Right lobe of liver (tissue), 4 donors: ENCODE measurements around the gene ZC3H12D.

Source experiments
- POLR2A ChIP-seq: fragments of 450-650 bp; IDR thresholded peaks from one replicate; pipeline ENCODE4 v1.6.1; 2017; ENCODE audit warnings: antibody characterized with exemption, mild to moderate bottlenecking
- TF ChIP-seq, protein P1 (sequence below), 4 donors: fragments of 200-600 bp in 3 of 4; fragments of 450-650 bp in 1 of 4; IDR thresholded peaks; one replicate each; pipeline versions ENCODE4 v1.5.1 to v1.8.0; 2016 to 2022; ENCODE audit warnings: antibody characterized with exemption in 4 of 4, mild to moderate bottlenecking in 2 of 4
- donor health status: DM: no; HTN: no; CAD: no.
- donor health status: DM: no; HTN: no; CAD: no.
- donor health status: DM: no; HTN: yes; CAD: no.

- TF ChIP-seq, protein P1, sequence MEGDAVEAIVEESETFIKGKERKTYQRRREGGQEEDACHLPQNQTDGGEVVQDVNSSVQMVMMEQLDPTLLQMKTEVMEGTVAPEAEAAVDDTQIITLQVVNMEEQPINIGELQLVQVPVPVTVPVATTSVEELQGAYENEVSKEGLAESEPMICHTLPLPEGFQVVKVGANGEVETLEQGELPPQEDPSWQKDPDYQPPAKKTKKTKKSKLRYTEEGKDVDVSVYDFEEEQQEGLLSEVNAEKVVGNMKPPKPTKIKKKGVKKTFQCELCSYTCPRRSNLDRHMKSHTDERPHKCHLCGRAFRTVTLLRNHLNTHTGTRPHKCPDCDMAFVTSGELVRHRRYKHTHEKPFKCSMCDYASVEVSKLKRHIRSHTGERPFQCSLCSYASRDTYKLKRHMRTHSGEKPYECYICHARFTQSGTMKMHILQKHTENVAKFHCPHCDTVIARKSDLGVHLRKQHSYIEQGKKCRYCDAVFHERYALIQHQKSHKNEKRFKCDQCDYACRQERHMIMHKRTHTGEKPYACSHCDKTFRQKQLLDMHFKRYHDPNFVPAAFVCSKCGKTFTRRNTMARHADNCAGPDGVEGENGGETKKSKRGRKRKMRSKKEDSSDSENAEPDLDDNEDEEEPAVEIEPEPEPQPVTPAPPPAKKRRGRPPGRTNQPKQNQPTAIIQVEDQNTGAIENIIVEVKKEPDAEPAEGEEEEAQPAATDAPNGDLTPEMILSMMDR (IDR thresholded peaks at IDR 0.05), result no peak
- no peak for TF ChIP-seq POLR2A
Observed at GRCh38 chr6:149414009-149414408, 70.8 kb downstream of the ZC3H12D start.
